Activated CD4-positive, alpha-beta T cell treated with anti-CD3 and anti-CD28 coated beads, Interleukin-2, amount 10 ng/mL, durations not matched to agents 7 days and 5 days (primary cell): ENCODE results near the gene CFAP410. TPM values are rescaled to one million over a fixed set of nuclear protein-coding genes. Genes with fewer than 3 reads are reported as not detected.
A peak's percentile ranks its signal among the peaks of the same experiment; 100 is the strongest.

Experiments used
- CTCF ChIA-PET: fragments of 350-600 bp; sonication (Branson Sonifier 250); formaldehyde crosslinking; loops from one replicate; lab custom pipeline; 2021; ENCODE audit warnings: antibody characterized with exemption; lab: Charles Lee
- POLR2A ChIA-PET: fragments of 350-600 bp; sonication (Branson Sonifier 250); formaldehyde crosslinking; loops from one replicate; lab custom pipeline; 2021; ENCODE audit warnings: antibody characterized with exemption; lab: Charles Lee
- DNase-seq: peaks from one replicate; pipeline ENCODE4 v3.0.0-alpha.2; 2020
- H3K27ac Mint-ChIP-seq: one replicate; pipeline ENCODE4 v1.8.0; 2021; ENCODE audit warnings: mild to moderate bottlenecking, moderate library complexity, mixed read lengths
- H3K27me3 Mint-ChIP-seq: one replicate; pipeline ENCODE4 v1.8.0; 2021; ENCODE audit warnings: mixed read lengths
- H3K36me3 Mint-ChIP-seq: one replicate; pipeline ENCODE4 v1.8.0; 2021; ENCODE audit warnings: low read depth, mixed read lengths
- H3K4me1 Mint-ChIP-seq: one replicate; pipeline ENCODE4 v1.8.0; 2021; ENCODE audit warnings: mixed read lengths
- H3K4me3 Mint-ChIP-seq: one replicate; pipeline ENCODE4 v1.8.0; 2021; ENCODE audit warnings: mild to moderate bottlenecking, moderate library complexity, mixed read lengths
- H3K9me3 Mint-ChIP-seq: one replicate; pipeline ENCODE4 v1.8.0; 2021; ENCODE audit warnings: mixed read lengths
- total RNA-seq, 2 experiments: library from RNA; stranded (reverse); gene quantifications; one replicate each; pipeline ENCODE4 v1.2.3, GENCODE V29; 2021

The CFAP410 gene
- total RNA-seq, 2 experiments from 2014 or later, result 11.6 to 16.0 TPM

DNA sequence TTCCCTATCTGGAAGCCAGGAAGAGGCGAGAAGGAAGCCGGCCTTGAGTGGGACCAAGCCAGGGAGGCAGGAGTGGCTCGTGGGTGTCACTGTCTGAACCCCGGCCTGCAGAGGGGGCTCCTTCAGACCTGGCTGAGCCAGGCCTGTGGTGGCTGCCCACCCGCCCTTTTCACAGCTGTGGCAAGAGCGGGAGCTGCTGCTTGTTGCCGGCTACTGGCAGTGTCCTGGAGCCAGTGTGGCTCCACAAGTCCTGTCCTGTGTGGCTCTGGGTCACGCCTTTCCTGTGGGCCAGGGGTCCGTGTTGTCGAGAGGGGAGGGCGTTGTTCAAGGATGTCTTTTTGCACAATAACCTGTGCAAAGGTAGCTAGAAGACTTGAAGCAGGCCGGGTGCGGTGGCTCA, 38.0 kb downstream of the CFAP410 start:
- CTCF ChIA-PET, result no interaction called here
- H3K4me1 Mint-ChIP-seq, result peaks cover 61% of the 10 kb centered on the region
- peak overlapping the region; percentile 54 for H3K27ac Mint-ChIP-seq
- peaks cover 10% of the 10 kb centered on the region for H3K36me3 Mint-ChIP-seq
- H3K9me3 Mint-ChIP-seq, result no peaks in the 10 kb centered on the region
- H3K4me3 Mint-ChIP-seq, result peak overlapping the region; percentile 81
- no peak for DNase-seq
- POLR2A ChIA-PET, result no interaction called here
- H3K27me3 Mint-ChIP-seq, result no peaks in the 10 kb centered on the region

DNA sequence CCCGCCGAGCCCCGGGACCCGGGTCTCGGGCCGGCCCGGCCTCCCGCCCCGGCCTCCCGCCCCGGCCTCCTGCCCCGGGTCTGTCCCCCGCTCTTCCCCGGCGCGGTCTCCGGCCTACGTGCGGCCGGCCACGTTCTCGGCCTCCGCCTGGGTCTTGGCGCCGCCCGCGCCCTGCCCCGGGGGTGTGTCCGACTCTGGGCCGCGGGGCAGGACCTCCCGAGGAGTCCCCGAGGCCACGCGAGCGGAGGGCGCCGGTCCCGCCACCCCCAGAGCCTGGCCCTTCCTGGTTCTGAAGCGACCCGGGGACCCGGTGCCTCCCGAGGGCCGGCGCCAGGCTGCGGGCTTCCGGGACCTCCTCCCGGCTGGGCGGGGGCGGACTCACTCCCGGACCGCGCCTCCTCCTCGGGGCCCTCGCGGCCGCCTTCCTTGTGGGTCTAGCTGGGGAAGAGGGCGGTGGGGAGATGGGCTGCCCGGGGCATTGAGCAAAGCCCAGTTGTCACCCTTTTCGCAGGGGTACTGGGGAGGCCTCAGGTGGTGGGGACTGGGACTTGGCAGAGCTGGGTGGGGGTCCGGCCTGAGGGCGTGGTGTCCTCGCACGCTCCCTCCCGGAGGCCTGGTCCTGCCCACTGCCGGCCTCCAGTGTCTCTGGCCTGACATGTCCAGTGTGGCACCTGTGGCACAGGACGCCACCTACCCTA, 38.8 kb downstream of the CFAP410 start:
- Mint-ChIP-seq H3K27me3 (no peaks in the 10 kb centered on the region), H3K9me3 (no peaks in the 10 kb centered on the region), H3K27ac (peak overlapping the region; percentile 54), H3K36me3 (peaks cover 10% of the 10 kb centered on the region), H3K4me1 (peaks cover 62% of the 10 kb centered on the region), H3K4me3 (peak overlapping the region; percentile 81)
- peak; percentile 71 for DNase-seq
- POLR2A ChIA-PET, result no interaction called here
- CTCF ChIA-PET, result no interaction called here

DNA sequence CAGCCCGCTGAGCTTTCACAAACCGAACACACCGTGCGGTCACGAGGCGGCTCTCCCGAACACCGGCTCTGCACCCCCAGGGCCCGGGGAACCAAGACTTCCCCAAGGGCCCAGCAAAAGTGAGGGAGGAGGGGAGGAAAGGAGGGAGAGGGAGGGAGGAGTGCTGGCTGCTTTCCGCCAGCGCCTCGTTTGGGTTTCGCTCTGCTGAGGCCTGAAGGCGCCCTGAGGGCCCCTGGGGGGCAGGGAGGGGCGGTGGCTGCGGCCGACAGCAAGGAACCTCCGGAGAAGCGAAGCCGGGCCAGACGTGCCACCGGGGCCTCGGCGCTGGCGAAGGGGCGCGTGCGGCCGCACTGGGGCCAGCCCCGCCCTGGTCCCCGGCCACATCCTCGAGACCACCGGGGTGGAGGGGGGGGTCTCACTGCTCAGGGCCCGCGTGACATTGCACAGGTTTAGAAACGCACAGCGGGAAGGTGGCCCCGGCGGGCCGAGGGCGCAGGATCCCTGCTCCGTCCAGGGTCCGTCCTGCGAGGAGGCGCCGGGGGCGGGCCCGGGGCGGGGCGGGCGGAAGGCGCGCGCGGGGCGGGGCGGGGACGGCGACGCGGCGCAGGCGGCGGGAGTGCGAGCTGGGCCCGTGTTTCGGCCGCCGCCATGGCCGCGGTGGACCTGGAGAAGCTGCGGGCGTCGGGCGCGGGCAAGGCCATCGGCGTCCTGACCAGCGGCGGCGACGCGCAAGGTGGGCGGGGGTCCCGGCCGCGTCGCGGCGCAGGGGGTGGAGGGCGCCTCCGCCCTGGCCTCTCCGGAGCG, 39.5 kb downstream of the CFAP410 start, which contains the start of gene PFKL:
Gene PFKL, plus strand, starts transcription at position 596 of the 804 bp plus-strand sequence. Its CDS starts 53 bp downstream, at position 649.
- Mint-ChIP-seq H3K27ac (peak within 1 kb of the TSS; percentile 96), H3K4me1 (peaks cover 62% of the 10 kb centered on the region), H3K27me3 (no peaks in the 10 kb centered on the region), H3K36me3 (peaks cover 6% of the 10 kb centered on the region), H3K9me3 (no peaks in the 10 kb centered on the region), H3K4me3 (peak within 1 kb of the TSS; percentile 87)
- peak; percentile 70 for DNase-seq
- POLR2A ChIA-PET, result no interaction called here
- CTCF ChIA-PET, result interaction anchor here (0.6 to 0.7 kb wide), 2 partner anchors 131 to 285 kb away, joined by 3 read pairs; no protein-coding TSS in a partner anchor

DNA sequence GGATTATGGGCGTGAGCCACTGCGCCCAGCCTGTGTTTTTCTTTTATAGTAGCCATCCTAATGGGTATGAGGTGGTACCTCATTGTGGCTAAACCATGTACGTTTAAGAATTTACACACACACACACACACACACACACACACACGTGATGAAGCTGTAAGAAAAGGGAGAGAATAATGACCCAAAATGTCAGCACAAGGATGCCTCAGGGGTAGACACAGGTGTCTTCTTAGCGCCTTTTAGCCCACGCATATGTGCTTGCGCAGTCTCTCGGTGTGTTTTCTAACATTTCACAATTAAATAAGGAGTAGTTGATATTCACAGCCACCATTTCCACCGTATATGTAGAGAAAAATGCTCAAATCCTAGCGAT, 40.1 kb downstream of the CFAP410 start:
- H3K27me3 Mint-ChIP-seq, result no peaks in the 10 kb centered on the region
- ChIA-PET POLR2A (no interaction called here), CTCF (interaction anchor here (0.6 to 0.7 kb wide), 2 partner anchors 132 to 284 kb away, joined by 3 read pairs; no protein-coding TSS in a partner anchor)
- DNase-seq, result no peak
- peak overlapping the region; percentile 87 for H3K4me3 Mint-ChIP-seq
- H3K9me3 Mint-ChIP-seq, result no peaks in the 10 kb centered on the region
- peak overlapping the region; percentile 96 for H3K27ac Mint-ChIP-seq
- H3K36me3 Mint-ChIP-seq, result peaks cover 5% of the 10 kb centered on the region
- H3K4me1 Mint-ChIP-seq, result peaks cover 64% of the 10 kb centered on the region

DNA sequence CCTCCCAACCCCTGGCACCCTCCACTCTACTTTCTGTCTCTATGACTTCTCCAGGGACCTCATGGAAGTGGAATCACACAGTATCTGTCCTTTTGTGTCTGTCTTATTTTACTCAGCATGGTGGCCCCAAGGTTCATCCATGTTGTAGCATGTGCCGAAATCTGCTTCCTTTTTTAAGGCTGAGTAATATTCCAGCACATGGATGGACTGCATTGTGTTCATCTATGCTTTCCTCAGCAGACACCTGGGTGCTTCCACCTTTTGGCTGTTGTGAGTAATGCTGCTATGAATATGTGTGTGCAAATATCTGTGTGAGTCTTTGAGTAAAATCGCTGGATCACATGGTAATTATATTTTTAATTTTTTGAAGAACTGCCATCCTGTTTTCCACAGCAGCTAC, 40.9 kb downstream of the CFAP410 start:
- H3K9me3 Mint-ChIP-seq, result no peaks in the 10 kb centered on the region
- H3K27ac Mint-ChIP-seq, result peak overlapping the region; percentile 68
- H3K36me3 Mint-ChIP-seq, result peaks cover 2% of the 10 kb centered on the region
- H3K4me1 Mint-ChIP-seq, result peaks cover 62% of the 10 kb centered on the region
- ChIA-PET CTCF (interaction anchor here (0.5 to 1.6 kb wide), 12 partner anchors 9 to 1402 kb away, joined by 3 to 7 read pairs (median 4); partner anchors contain the start of gene TRPM2), POLR2A (no interaction called here)
- DNase-seq, result peak; percentile 37
- peak overlapping the region; percentile 25 for H3K4me3 Mint-ChIP-seq
- H3K27me3 Mint-ChIP-seq, result no peaks in the 10 kb centered on the region

DNA sequence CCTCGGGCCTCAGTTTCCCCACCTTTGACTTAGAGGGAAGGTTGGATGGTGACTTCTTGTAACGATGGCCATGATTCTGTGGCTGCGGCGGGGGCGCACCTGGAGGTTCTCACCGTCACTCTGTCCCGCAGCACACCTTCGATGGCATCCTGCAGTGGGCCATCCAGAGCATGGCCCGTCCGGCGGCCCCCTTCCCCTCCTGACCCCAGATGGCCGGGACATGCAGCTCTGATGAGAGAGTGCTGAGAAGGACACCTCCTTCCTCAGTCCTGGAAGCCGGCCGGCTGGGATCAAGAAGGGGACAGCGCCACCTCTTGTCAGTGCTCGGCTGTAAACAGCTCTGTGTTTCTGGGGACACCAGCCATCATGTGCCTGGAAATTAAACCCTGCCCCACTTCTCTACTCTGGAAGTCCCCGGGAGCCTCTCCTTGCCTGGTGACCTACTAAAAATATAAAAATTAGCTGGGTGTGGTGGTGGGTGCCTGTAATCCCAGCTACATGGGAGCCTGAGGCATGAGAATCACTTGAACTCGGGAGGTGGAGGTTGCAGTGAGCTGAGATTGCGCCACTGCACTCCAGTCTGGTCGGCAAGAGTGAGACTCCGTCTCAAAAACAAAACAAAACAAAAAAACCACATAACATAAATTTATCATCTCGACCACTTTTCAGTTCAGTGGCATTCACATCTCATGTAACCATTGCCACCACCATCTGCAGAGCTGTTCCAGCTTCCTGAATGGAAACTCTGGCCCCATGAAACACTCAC, 41.5 kb downstream of the CFAP410 start:
- Mint-ChIP-seq H3K36me3 (peaks cover 2% of the 10 kb centered on the region), H3K9me3 (no peaks in the 10 kb centered on the region), H3K27ac (peak overlapping the region; percentile 46), H3K4me1 (peaks cover 58% of the 10 kb centered on the region), H3K4me3 (peak overlapping the region; percentile 25), H3K27me3 (no peaks in the 10 kb centered on the region)
- DNase-seq, result peak; percentile 75
- POLR2A ChIA-PET, result no interaction called here
- CTCF ChIA-PET, result interaction anchor here (0.5 to 1.6 kb wide), 13 partner anchors 9 to 1402 kb away, joined by 3 to 7 read pairs (median 4); partner anchors contain the start of gene TRPM2

DNA sequence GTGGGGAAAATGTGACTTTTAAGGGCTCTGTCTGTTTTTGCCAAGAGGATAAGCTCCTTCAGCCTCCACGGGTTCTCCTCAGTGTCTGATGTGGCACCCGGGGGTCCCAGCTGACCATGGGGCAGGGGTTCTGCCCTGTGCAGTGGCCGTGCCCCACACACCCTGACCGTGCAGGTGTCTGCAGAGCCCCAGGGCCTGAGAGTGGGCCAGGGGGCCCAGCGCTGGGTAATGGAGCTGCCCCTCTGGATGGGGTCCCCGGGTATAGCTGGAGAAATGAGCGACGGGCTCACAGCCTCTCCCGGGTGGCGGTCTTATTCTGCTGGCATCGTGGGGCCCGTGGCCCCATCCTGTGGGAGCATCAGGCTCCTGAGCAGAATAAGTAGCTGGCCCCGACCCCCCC, 42.3 kb downstream of the CFAP410 start:
- no peaks in the 10 kb centered on the region for H3K27me3 Mint-ChIP-seq
- no peak overlapping the region for H3K4me3 Mint-ChIP-seq
- POLR2A ChIA-PET, result no interaction called here
- no peak for DNase-seq
- H3K9me3 Mint-ChIP-seq, result no peaks in the 10 kb centered on the region
- H3K27ac Mint-ChIP-seq, result peak overlapping the region; percentile 60
- peaks cover 53% of the 10 kb centered on the region for H3K4me1 Mint-ChIP-seq
- CTCF ChIA-PET, result interaction anchor here (0.8 to 1.6 kb wide), 7 partner anchors 12 to 57 kb away, joined by 3 to 7 read pairs (median 5); partner anchors contain the start of gene TRPM2
- peaks cover 2% of the 10 kb centered on the region for H3K36me3 Mint-ChIP-seq

DNA sequence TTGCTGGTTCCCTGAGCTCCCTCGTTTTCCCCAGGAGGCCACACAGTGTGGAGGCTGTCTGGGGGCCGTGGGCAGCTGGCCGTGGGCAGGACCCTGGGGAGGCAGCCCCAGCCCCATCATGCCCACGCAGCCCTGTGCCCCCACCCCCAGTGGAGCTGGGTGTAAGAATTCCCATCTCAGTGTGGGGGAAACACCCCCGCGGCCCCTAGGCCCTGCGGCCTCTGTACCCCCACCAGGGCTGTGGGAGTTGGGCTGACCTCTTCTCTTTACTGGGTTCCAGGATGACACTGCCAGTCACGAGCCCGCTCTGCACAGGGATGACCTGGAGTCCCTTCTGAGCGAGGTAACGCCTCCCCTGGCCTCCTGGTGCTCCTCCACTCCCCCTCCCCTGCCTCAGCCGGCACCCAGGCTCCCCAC, 43.1 kb downstream of the CFAP410 start:
- DNase-seq, result no peak
- ChIA-PET CTCF (interaction anchor here (1.4 kb wide), 1 partner anchor 28 kb away, joined by 4 read pairs; no protein-coding TSS in a partner anchor), POLR2A (no interaction called here)
- H3K27me3 Mint-ChIP-seq, result no peaks in the 10 kb centered on the region
- peaks cover 2% of the 10 kb centered on the region for H3K36me3 Mint-ChIP-seq
- no peaks in the 10 kb centered on the region for H3K9me3 Mint-ChIP-seq
- H3K27ac Mint-ChIP-seq, result no peak overlapping the region
- no peak overlapping the region for H3K4me3 Mint-ChIP-seq
- H3K4me1 Mint-ChIP-seq, result peaks cover 45% of the 10 kb centered on the region

DNA sequence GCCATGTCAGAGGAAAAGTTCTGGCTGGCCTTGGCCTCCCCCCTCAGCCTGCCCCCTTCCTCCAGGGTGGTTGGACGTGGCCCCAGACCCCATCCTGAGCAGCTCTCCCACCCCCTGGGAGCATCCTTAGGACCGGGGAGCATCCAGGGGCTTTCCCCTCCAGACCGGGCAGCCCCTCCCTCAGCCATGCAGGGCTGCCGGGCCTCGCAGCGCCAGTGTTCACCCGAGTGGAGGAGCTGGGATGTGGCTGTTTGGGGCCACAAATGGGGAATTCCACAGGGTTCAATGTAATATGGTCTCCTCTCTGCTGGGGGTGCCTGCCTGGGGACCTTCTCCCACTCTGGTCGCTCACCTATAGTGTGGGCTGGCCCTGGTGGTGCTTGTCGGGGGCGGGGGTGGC, 43.5 kb downstream of the CFAP410 start:
- Mint-ChIP-seq H3K27me3 (no peaks in the 10 kb centered on the region), H3K4me3 (no peak overlapping the region), H3K9me3 (no peaks in the 10 kb centered on the region), H3K4me1 (peaks cover 40% of the 10 kb centered on the region), H3K36me3 (no peaks in the 10 kb centered on the region), H3K27ac (no peak overlapping the region)
- POLR2A ChIA-PET, result no interaction called here
- DNase-seq, result no peak
- CTCF ChIA-PET, result interaction anchor here (1.4 kb wide), 1 partner anchor 28 kb away, joined by 4 read pairs; no protein-coding TSS in a partner anchor

DNA sequence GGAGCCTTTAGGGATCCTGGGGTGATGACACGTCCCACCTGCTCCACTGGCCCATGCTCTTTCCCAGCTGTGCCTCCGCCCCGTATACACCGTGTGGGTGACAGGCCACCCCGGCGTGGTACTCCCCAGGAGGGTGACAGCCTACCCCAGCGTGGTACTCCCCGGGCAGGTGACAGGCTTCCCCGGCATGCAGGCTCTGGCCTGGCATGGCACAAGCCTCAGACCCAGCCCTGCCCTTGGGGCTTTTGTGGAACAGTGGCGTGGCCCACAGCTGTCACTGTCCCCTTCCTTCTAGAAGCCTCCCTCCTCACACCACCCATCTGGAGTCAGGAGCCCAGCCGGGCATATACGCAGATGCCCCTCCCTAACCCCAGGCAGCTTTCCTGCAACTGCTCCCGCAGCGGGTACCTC, 44.0 kb downstream of the CFAP410 start:
- CTCF ChIA-PET, result interaction anchor here (1.4 to 1.8 kb wide), 2 partner anchors 9 to 27 kb away, joined by 4 to 5 read pairs; no protein-coding TSS in a partner anchor

DNA sequence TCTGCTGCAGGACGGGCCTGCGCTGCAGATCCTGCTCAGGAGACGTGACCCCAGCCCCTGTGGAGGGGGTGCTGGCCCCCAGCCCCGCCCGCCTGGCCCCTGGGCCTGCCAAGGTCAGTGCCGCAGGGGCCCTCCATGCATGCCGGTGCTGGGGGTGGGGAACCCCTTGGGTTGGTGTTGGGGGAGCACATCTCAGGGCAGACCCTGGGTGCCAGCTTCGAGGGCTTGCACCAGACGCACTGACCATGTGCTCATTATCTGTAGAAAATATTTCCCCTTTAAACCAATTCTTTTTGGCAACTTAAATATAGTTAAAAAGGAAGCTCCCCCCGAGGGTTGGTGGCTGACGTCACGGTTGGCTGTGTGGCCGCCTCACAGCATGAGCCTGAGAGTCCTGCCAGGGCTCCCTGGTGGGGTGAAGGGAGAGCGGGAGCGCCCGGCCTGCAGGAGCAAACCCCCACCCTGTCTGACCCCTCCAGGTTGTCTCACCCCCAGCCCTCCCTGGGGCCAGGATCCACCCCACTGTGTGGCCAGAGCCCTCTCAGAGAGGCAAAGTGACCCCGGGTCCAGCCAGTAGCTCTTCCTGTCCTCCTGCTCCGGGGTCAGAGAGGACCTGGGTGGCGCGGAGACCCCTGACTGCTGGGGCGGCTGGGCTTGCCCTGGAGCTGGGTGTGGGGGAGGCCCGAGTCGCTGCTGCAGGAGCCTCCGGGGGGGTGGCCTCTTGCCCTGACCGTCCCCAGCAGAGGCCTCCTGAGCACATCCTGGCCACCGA, 44.6 kb downstream of the CFAP410 start:
- POLR2A ChIA-PET, result interaction anchor here (0.6 kb wide), 1 partner anchor 429 kb away, joined by 3 read pairs; no protein-coding TSS in a partner anchor
- CTCF ChIA-PET, result interaction anchor here (1.8 kb wide), 1 partner anchor 10 kb away, joined by 5 read pairs; no protein-coding TSS in a partner anchor
- no peak for DNase-seq
- Mint-ChIP-seq H3K27ac (peak overlapping the region; percentile 50), H3K4me1 (peaks cover 40% of the 10 kb centered on the region), H3K27me3 (no peaks in the 10 kb centered on the region), H3K4me3 (no peak overlapping the region), H3K9me3 (no peaks in the 10 kb centered on the region), H3K36me3 (no peaks in the 10 kb centered on the region)

More for the DNA sequence above, 44.0 kb downstream of the CFAP410 start:
- DNase-seq, result no peak
- Mint-ChIP-seq H3K4me1 (peaks cover 40% of the 10 kb centered on the region), H3K27me3 (no peaks in the 10 kb centered on the region), H3K36me3 (no peaks in the 10 kb centered on the region), H3K9me3 (no peaks in the 10 kb centered on the region), H3K27ac (no peak overlapping the region), H3K4me3 (no peak overlapping the region)
- POLR2A ChIA-PET, result interaction anchor here (0.6 kb wide), 1 partner anchor 428 kb away, joined by 3 read pairs; no protein-coding TSS in a partner anchor
